Esophagus squamous epithelium (tissue), 5 donors: ENCODE results near the gene SEMA6A. TPM values are rescaled to one million over a fixed set of nuclear protein-coding genes. Genes with fewer than 3 reads are reported as not detected.
"Not testable (repeated sequence)": the region's sequence is repeated elsewhere in the genome, so short reads cannot be mapped to it uniquely, and the experiment has no call there.

Source experiments
- DNase-seq: peaks from one replicate; lab custom pipeline; 2025; lab: John Stamatoyannopoulos, UW
- H3K27ac ChIP-seq, 4 donors: fragments of 200-600 bp; sonication (generic); one replicate each; pipeline ENCODE4 v1.5.1; 2016 to 2019; ENCODE audit warnings: mild to moderate bottlenecking in 1 of 4
- H3K27me3 ChIP-seq, 4 donors: fragments of 200-600 bp; sonication (generic); 1 replicate in 3 of 4; 2 replicates in 1 of 4; pipeline versions ENCODE4 v1.5.1 to v1.6.0; 2017 to 2021; ENCODE audit warnings: antibody characterized with exemption in 1 of 4
- H3K36me3 ChIP-seq, 3 donors: fragments of 200-600 bp; sonication (generic); one replicate each; pipeline ENCODE4 v1.5.1; 2016 to 2019
- H3K4me1 ChIP-seq, 3 donors: fragments of 200-600 bp; sonication (generic); one replicate each; pipeline ENCODE4 v1.5.1; 2017 to 2019
- H3K4me3 ChIP-seq, 4 donors: fragments of 200-600 bp; sonication (generic); 1 replicate in 3 of 4; 2 replicates in 1 of 4; pipeline ENCODE4 v1.5.1; 2016 to 2019; ENCODE audit warnings: mild to moderate bottlenecking in 2 of 4, moderate library complexity in 1 of 4
- H3K9me3 ChIP-seq, 3 donors: fragments of 200-600 bp; sonication (generic); one replicate each; pipeline ENCODE4 v1.5.1; 2016 to 2019
- POLR2A ChIP-seq, 4 donors: fragments of 450-650 bp; IDR thresholded peaks; one replicate each; pipeline ENCODE4 v1.6.1; 2017; ENCODE audit warnings: antibody characterized with exemption in 4 of 4, mild to moderate bottlenecking in 4 of 4, moderate library complexity in 3 of 4
- WGBS, 2 donors: methylation state at CpG; one replicate each; pipeline ENCODE4 v1.1.5; 2018; 5-methylcytosine and 5-hydroxymethylcytosine counted together
- intact Hi-C: fragments of 100-400 bp; cut with DNase I; formaldehyde crosslinking; loops from one replicate; pipeline ENCODE4 v1.15.0; 2022
- total RNA-seq, 4 donors: library from RNA; depleted of rRNA; stranded (reverse); fragments of >200 nt; gene quantifications; one replicate each; pipeline ENCODE4 v1.1.0, GENCODE V29; 2016
- TF ChIP-seq, protein P1 (sequence below), 6 experiments: fragments of 450-650 bp in 4 of 6; fragments of 200-600 bp in 2 of 6; sonication (generic) in 2 of 6; IDR thresholded peaks; one replicate each; pipeline ENCODE4 v1.5.1; 2016 to 2019; ENCODE audit warnings: antibody characterized with exemption in 6 of 6, mild to moderate bottlenecking in 4 of 6, moderate library complexity in 4 of 6
- donor health status: DM: yes; HTN: yes; CAD: no.

The SEMA6A gene
- total RNA-seq, 4 donors from 2014 or later = 3.0 to 28.6 (median 4.3) TPM

DNA sequence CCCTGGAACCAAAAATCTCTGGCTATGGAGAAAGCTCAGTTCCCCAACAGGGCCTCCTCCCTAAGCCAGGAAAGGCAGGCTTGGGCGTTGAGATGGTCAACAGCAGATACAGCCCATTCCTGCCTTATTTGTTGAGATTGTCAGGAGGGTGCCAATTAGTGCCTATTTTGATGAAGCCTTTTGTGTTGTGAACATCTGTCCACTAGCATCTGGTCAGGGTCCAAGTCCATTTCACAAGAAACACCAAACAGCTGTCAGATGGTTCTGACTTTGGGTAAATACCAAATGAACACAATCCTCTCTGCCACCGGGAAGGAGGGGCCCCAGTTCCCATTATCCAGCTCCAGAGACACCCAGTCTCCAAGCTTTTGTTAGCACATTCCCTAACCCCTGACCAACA lies 19.9 kb downstream of the SEMA6A start:
- DNase-seq = no peak
- H3K27ac ChIP-seq = no peak overlapping the region
- H3K36me3 ChIP-seq = no peaks in the 10 kb centered on the region
- 38 to 78% methylated on average over 2 of the region's 2 CpGs for WGBS, 2 donors
- peaks cover 0 to 22% (median 5%) of the 10 kb centered on the region in 3 donors for H3K4me1 ChIP-seq
- no peaks in the 10 kb centered on the region for H3K27me3 ChIP-seq
- intact Hi-C loops = no loop called here
- H3K4me3 ChIP-seq = no peak overlapping the region
- no peaks in the 10 kb centered on the region for H3K9me3 ChIP-seq
- no peak for TF ChIP-seq POLR2A (IDR thresholded peaks at IDR 0.05)
- TF ChIP-seq, protein P1, sequence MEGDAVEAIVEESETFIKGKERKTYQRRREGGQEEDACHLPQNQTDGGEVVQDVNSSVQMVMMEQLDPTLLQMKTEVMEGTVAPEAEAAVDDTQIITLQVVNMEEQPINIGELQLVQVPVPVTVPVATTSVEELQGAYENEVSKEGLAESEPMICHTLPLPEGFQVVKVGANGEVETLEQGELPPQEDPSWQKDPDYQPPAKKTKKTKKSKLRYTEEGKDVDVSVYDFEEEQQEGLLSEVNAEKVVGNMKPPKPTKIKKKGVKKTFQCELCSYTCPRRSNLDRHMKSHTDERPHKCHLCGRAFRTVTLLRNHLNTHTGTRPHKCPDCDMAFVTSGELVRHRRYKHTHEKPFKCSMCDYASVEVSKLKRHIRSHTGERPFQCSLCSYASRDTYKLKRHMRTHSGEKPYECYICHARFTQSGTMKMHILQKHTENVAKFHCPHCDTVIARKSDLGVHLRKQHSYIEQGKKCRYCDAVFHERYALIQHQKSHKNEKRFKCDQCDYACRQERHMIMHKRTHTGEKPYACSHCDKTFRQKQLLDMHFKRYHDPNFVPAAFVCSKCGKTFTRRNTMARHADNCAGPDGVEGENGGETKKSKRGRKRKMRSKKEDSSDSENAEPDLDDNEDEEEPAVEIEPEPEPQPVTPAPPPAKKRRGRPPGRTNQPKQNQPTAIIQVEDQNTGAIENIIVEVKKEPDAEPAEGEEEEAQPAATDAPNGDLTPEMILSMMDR (IDR thresholded peaks at IDR 0.05) = no peak

DNA sequence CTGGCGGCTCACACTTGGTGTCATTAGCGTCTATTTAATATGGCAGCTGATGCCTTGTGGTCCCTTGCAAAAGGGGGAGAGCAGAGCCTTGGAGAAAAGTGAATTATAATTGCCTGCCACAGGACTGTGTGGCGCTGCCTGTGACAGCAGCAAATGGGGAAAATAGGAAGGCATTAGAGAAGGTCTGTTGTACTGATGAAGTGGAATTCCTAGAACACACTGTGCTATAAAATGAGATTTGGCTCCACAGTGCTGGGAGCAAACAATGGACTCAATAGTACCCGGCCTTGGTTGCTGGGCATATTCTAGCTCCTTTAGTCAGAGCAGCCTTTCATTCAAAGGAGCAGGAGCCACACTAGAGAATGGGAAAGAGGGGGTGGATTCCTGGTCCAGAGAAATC lies 21.3 kb downstream of the SEMA6A start:
- WGBS, 2 donors = 68 to 85% methylated on average over 3 to 4 of the region's 4 CpGs
- Histone ChIP-seq H3K27me3 (no peaks in the 10 kb centered on the region), H3K9me3 (no peaks in the 10 kb centered on the region), H3K4me1 (peaks cover 0 to 22% (median 5%) of the 10 kb centered on the region in 3 donors), H3K27ac (no peak overlapping the region), H3K4me3 (no peak overlapping the region), H3K36me3 (no peaks in the 10 kb centered on the region)
- intact Hi-C loops = no loop called here
- TF ChIP-seq, protein P1 (IDR thresholded peaks at IDR 0.05) = no peak
- TF ChIP-seq POLR2A (IDR thresholded peaks at IDR 0.05) = no peak
- no peak for DNase-seq

DNA sequence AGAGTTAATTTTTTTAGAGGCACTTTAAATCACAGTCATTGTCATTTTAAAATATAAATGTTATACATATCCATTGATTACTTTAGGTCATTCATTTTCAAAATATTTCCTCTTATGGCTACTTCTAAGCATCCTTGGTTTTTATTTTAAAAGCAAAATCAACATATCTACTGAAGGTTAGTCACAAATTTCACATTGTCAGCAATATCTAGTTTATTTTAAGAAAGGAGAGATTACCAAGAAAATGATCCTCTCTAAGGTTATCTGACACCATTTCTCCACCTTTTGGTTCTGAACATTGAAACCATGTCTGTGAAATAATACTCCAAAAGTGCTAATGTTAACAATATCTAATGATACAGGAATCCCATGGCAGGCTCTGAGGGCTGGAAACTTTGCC lies 24.5 kb downstream of the SEMA6A start:
- H3K9me3 ChIP-seq = peaks cover 0 to 19% (median 15%) of the 10 kb centered on the region in 3 donors
- peaks cover 0 to 16% (median 5%) of the 10 kb centered on the region in 3 donors for H3K4me1 ChIP-seq
- TF ChIP-seq POLR2A (IDR thresholded peaks at IDR 0.05) = no peak
- TF ChIP-seq, protein P1 (IDR thresholded peaks at IDR 0.05) = no peak
- no peaks in the 10 kb centered on the region for H3K36me3 ChIP-seq
- DNase-seq = no peak
- H3K27ac ChIP-seq = no peak overlapping the region
- intact Hi-C loops = no loop called here
- H3K27me3 ChIP-seq = no peaks in the 10 kb centered on the region
- no peak overlapping the region for H3K4me3 ChIP-seq

DNA sequence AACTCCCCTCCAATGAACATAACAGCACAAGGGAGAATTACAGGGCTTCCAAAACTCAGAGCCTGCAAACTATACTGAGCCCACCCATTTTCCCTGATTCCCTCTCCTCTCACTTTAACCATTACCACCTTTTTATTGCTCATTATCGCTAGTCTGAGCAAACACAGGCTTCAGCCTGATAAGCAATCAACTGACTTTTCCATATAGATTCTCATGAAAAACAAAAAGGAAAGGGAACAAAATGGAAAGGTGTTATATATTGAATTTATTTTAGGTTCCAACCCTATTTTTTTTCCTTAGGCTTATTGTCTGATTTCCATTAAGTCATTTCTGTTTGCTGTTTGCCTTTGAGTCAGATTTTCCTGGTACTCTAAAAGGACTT lies 27.9 kb downstream of the SEMA6A start:
- 92 to 100% methylated on average over 1 of the region's 1 CpG for WGBS, 2 donors
- intact Hi-C loops = no loop called here
- Histone ChIP-seq H3K27me3 (no peaks in the 10 kb centered on the region), H3K36me3 (no peaks in the 10 kb centered on the region), H3K4me1 (no peaks in the 10 kb centered on the region), H3K27ac (no peak overlapping the region), H3K4me3 (no peak overlapping the region), H3K9me3 (peaks cover 0 to 22% (median 17%) of the 10 kb centered on the region in 3 donors)
- no peak for TF ChIP-seq POLR2A (IDR thresholded peaks at IDR 0.05)
- TF ChIP-seq, protein P1 (IDR thresholded peaks at IDR 0.05) = no peak
- DNase-seq = no peak

DNA sequence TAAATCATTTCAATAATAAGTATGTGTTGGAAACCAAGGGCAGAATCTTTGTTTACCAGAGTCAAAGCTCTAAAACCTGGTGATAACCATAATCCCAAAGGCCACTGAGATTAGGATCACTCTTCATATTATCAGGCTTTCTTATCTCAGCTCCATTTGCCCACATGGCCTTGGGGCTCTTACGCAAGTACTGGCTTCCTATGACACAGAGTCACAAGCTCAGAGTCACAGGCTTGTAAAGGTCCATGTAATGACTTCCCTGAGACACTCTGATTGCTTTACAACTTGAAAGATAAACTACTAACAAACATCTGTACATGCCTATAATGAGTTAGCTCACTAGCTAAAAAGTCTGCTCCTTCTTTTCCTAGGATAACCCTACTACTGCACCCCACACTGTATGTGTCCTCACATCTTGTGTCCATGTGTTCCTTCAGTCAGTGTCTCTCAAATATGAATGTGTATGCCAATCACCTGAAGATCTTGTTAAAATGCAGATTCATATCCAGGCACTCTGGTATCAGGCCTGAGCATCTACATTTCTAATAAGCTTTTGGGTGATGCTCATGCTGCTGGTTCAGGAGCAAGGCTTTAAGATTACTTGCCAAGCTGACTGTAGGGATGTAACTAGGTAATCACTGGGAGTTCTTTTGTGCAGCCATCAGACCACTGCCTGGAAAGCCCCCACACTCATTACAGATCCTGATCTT lies 28.4 kb downstream of the SEMA6A start:
- Histone ChIP-seq H3K27ac (no peak overlapping the region), H3K4me1 (no peaks in the 10 kb centered on the region), H3K27me3 (no peaks in the 10 kb centered on the region), H3K36me3 (no peaks in the 10 kb centered on the region), H3K4me3 (no peak overlapping the region), H3K9me3 (peaks cover 0 to 22% (median 17%) of the 10 kb centered on the region in 3 donors)
- intact Hi-C loops = no loop called here
- 93 to 100% methylated on average over 1 of the region's 1 CpG for WGBS, 2 donors
- no peak for TF ChIP-seq POLR2A (IDR thresholded peaks at IDR 0.05)
- TF ChIP-seq, protein P1 (IDR thresholded peaks at IDR 0.05) = no peak
- no peak for DNase-seq

DNA sequence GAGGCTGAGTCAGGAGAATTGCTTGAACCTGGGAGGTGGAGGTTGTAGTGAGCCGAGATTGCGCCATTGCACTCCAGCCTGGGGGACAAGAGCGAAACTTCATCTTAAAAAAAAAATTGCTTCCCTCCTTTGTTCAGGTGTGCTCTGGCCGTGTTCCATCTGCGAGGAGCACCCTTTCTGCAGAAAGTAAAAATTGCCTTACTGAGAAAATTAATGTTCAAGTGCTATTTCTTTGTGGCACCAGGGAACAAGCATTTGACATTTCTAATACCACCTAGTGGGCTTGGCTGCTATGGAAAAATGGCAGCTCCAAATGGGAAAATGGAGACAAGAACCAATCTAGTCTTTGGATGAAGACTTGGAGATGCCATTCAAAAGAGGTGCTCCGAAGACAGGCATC lies 29.2 kb downstream of the SEMA6A start:
- H3K27ac ChIP-seq, intact Hi-C loops, H3K4me3 ChIP-seq, H3K27me3 ChIP-seq, DNase-seq, H3K4me1 ChIP-seq, H3K36me3 ChIP-seq: not testable (repeated sequence)
- WGBS, 2 donors = 86 to 94% methylated on average over 4 to 6 of the region's 6 CpGs
- peaks cover 0 to 22% (median 17%) of the 10 kb centered on the region in 3 donors for H3K9me3 ChIP-seq
